ENCODE measurements around the gene C3orf52.

DNA sequence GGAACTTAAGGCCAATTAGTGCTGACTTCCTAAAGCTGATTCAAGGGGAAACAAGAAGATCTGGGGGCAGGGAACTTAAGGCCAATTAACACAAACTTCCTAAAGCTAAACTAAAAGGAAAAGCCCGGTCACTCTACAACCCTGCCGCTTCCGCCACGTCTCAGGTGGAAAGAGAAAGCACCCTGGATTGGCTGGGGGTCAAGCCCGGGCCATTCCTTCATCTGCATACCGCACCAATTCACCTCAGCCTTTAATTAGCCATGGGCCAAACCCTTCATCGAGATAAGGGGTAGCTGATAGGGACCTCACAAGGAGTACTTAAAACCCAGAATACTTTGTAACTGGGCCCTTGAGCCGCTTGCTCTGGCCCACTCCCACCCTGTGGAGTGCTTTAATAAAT lies 37.3 kb upstream of the C3orf52 start:
- TF ChIP-seq ZNF274 (IDR thresholded peaks at IDR 0.05; ENCODE audit: insufficient read depth, insufficient read length), result no peak
- TF ChIP-seq, protein P1, sequence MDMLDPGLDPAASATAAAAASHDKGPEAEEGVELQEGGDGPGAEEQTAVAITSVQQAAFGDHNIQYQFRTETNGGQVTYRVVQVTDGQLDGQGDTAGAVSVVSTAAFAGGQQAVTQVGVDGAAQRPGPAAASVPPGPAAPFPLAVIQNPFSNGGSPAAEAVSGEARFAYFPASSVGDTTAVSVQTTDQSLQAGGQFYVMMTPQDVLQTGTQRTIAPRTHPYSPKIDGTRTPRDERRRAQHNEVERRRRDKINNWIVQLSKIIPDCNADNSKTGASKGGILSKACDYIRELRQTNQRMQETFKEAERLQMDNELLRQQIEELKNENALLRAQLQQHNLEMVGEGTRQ (IDR thresholded peaks at IDR 0.05; ENCODE audit: borderline replicate concordance, low read depth, low read length), result no peak
